ENCODE results near the gene UBE3D. TPM values are rescaled to one million over a fixed set of nuclear protein-coding genes. Genes with fewer than 3 reads are reported as not detected.

UBE3D gene
- total and polyA plus RNA-seq, 2 of the 8 experiments (the other 6 are each of a cell fraction or from before 2014, with no cell fraction given), result 5.7 to 16.3 TPM

GRCh38 chr6:82881519-82881918 lies 184.1 kb downstream of the UBE3D start:
- CTCF ChIA-PET (ENCODE audit: partially characterized antibody), result interaction anchor here (0.6 to 1.2 kb wide), 3 partner anchors 9 to 260 kb away, joined by 3 to 6 read pairs (median 4); no protein-coding TSS in a partner anchor
- Histone ChIP-seq H4K91ac (replicated peaks; ENCODE audit: insufficient read length, low read length) (no peak overlapping the region), H3K27ac (ENCODE audit: low read depth, low read length) (no peak overlapping the region), H3K4me2 (ENCODE audit: insufficient read depth in 1 of 2, low read depth in 2 of 2, low read length in 2 of 2) (no peak overlapping the region), H4K5ac (ENCODE audit: insufficient read length, low read depth, low read length) (no peak overlapping the region), H2AK5ac (ENCODE audit: low read depth, low read length) (no peak overlapping the region), H2AFZ (ENCODE audit: low read length) (no peak overlapping the region), H3K9ac (replicated peaks in 1 of 4; ENCODE audit: extremely low read depth in 1 of 4, low read depth in 3 of 4, low read length in 3 of 4) (no peak overlapping the region), H3K4ac (replicated peaks; ENCODE audit: insufficient read length, low read depth, low read length) (no peak overlapping the region), H3K14ac (ENCODE audit: insufficient read length) (no peak overlapping the region), H4K20me1 (replicated peaks in 1 of 2; ENCODE audit: control insufficient read depth in 1 of 2, insufficient read depth in 2 of 2, low read length in 2 of 2) (no peaks in the 10 kb centered on the region), H2BK120ac (replicated peaks; ENCODE audit: low read depth, low read length) (no peak overlapping the region), H3K23me2 (ENCODE audit: low read depth, low read length) (no peaks in the 10 kb centered on the region), H3K23ac (ENCODE audit: insufficient read length) (no peak overlapping the region), H3K18ac (ENCODE audit: extremely low read depth, low read length) (no peak overlapping the region), H2BK20ac (ENCODE audit: low read length) (no peak overlapping the region), H2BK15ac (ENCODE audit: low read length) (no peak overlapping the region), H3K4me3 (ENCODE audit: extremely low read depth in 1 of 4, insufficient read depth in 2 of 4, low read depth in 3 of 4, low read length in 4 of 4) (no peak overlapping the region), H3K4me1 (replicated peaks in 1 of 4; ENCODE audit: control insufficient read depth in 3 of 4, insufficient read depth in 4 of 4, low read length in 3 of 4) (no peaks in the 10 kb centered on the region), H2BK5ac (ENCODE audit: low read depth, low read length) (no peak overlapping the region), H3K27me3 (replicated peaks in 1 of 4; ENCODE audit: control insufficient read depth in 3 of 4, extremely low read depth in 1 of 4, insufficient read depth in 3 of 4, low read length in 3 of 4) (peaks cover 0 to 1% (median 0%) of the 10 kb centered on the region in 4 experiments; a peak in 1 of 7 replicates), H3K56ac (replicated peaks; ENCODE audit: insufficient read length, low read depth, low read length) (no peak overlapping the region), H3K79me1 (ENCODE audit: low read depth, low read length) (no peaks in the 10 kb centered on the region), H3K36me3 (ENCODE audit: control insufficient read depth in 2 of 4, insufficient read depth in 4 of 4, low read length in 3 of 4) (no peaks in the 10 kb centered on the region), H2BK12ac (ENCODE audit: low read depth, low read length) (no peak overlapping the region), H3K9me3 (ENCODE audit: insufficient read depth in 2 of 2, low read depth in 1 of 2, low read length in 1 of 2) (no peaks in the 10 kb centered on the region), H3K79me2 (ENCODE audit: control insufficient read depth in 1 of 2, insufficient read depth in 2 of 2, low read length in 2 of 2) (no peaks in the 10 kb centered on the region), H4K8ac (ENCODE audit: extremely low read depth, insufficient read depth, low read length) (no peak overlapping the region)
- POLR2A ChIA-PET (ENCODE audit: partially characterized antibody), result no interaction called here
- FAIRE-seq, result no peak
- TF ChIP-seq EGR1 (IDR thresholded peaks at IDR 0.05; ENCODE audit: borderline replicate concordance, low read depth, low read length) (no peak), SAP30 (IDR thresholded peaks at IDR 0.05; ENCODE audit: insufficient read depth, insufficient replicate concordance, low read length) (no peak), CBX8 (IDR thresholded peaks at IDR 0.05; ENCODE audit: borderline replicate concordance, low read depth, low read length) (no peak), JUN (IDR thresholded peaks at IDR 0.05; ENCODE audit: low read depth, low read length) (no peak), RNF2 (IDR thresholded peaks at IDR 0.05; ENCODE audit: borderline replicate concordance, low read depth, low read length, missing control alignments, poor library complexity, severe bottlenecking) (no peak)
- no peak for DNase-seq (ENCODE audit: low read depth in 1 of 2, low spot score in 2 of 2)
- 94% methylated on average over 1 of the region's 1 CpG; no CpG with 5 or more reads in 1 of the 2 experiments for WGBS, 2 experiments (ENCODE audit: extremely low coverage in 1 of 2, insufficient coverage in 1 of 2, insufficient read length in 1 of 2, insufficient replicate concordance in 2 of 2, low coverage in 1 of 2, low lambda C conversion rate in 2 of 2, missing lambda C conversion rate in 1 of 2)

All from H1 (cell line).